ENCODE data around the gene ITSN2.

The ITSN2 gene

GRCh38 chr2:24273598-24273997, 86.7 kb downstream of the ITSN2 start:
- TF ChIP-seq CTCF (IDR thresholded peaks at IDR 0.05; ENCODE audit: low read depth, low read length, missing control alignments) = no peak
- no peak for DNase-seq (ENCODE audit: extremely low read depth, low read depth)
- H3K4me3 ChIP-seq (replicated peaks; ENCODE audit: low read depth, low read length) = no peak overlapping the region

- no peak for TF ChIP-seq CTCF (IDR thresholded peaks at IDR 0.05; ENCODE audit: low read depth, low read length, missing control alignments)
- H3K4me3 ChIP-seq (replicated peaks; ENCODE audit: low read depth, low read length) = no peak overlapping the region
These were observed 87.4 kb downstream of the ITSN2 start for GRCh38 chr2:24272907-24273306.

GRCh38 chr2:24272161-24272802, 88.1 kb downstream of the ITSN2 start:
- DNase-seq (ENCODE audit: extremely low read depth, low read depth) = no peak
- no peak overlapping the region for H3K4me3 ChIP-seq (replicated peaks; ENCODE audit: low read depth, low read length)

More at GRCh38 chr2:24272907-24273306, 87.4 kb downstream of the ITSN2 start:
- no peak for DNase-seq (ENCODE audit: extremely low read depth, low read depth)

DNA sequence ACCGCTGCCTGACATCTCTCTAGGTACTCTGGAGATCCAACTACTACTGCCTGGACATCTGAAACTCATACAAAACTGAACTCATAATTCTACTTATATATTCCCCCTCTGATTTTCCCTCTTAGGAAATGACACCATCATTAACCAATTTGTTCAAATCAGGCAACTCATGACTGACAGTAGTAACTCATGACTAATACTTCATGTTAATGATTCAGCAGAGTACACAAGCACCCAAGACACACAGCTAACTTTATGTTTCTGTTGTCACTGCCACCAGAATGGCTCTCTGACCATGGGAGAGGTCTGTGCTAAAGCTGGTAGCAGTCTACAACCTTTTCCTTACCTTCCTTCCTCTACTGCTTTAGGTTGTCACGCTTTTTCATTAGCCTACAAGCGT, 91.1 kb downstream of the ITSN2 start:
- DNase-seq (ENCODE audit: extremely low read depth, low read depth) = no peak
- H3K4me3 ChIP-seq (replicated peaks; ENCODE audit: low read depth, low read length) = no peak overlapping the region
- no peak for TF ChIP-seq CTCF (IDR thresholded peaks at IDR 0.05; ENCODE audit: low read depth, low read length, missing control alignments)

More at GRCh38 chr2:24272161-24272802, 88.1 kb downstream of the ITSN2 start:
- no peak for TF ChIP-seq CTCF (IDR thresholded peaks at IDR 0.05; ENCODE audit: low read depth, low read length, missing control alignments)

- no peak overlapping the region for H3K4me3 ChIP-seq (replicated peaks; ENCODE audit: low read depth, low read length)
- no peak for DNase-seq (ENCODE audit: extremely low read depth, low read depth)
- TF ChIP-seq CTCF (IDR thresholded peaks at IDR 0.05; ENCODE audit: low read depth, low read length, missing control alignments) = no peak
These were observed 95.1 kb downstream of the ITSN2 start for GRCh38 chr2:24265212-24265611.

DNA sequence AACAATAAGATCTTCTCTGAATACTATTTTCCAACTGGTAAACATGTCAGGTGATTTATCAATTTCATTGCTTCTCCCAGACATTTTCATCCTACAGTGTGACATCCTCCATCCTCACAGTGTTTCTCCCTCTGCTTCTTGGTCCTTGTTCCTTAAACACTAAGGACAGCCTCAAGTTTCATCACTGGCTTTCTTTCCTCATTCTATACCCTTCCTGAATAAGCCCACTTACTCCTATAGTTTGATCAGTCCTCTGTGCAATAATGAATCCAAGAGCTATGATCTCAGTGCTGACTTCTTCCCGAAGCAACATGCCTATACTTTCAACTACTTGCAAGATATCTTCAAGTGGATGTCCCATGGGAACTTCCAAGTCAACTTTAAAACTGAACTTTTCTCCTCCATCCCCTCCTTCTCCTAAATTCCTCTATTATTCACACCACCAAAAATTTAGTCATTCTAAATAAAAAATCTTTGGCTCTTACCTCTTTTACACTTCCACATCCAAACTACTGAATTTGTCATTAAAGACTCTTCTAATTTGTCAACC, 97.8 kb downstream of the ITSN2 start:
- no peak for TF ChIP-seq CTCF (IDR thresholded peaks at IDR 0.05; ENCODE audit: low read depth, low read length, missing control alignments)
- no peak overlapping the region for H3K4me3 ChIP-seq (replicated peaks; ENCODE audit: low read depth, low read length)
- DNase-seq (ENCODE audit: extremely low read depth, low read depth) = no peak

Data from HFF-Myc (cell line).